Bronchial epithelial cell (primary cell): ENCODE measurements around the gene INPP4B. TPM values are rescaled to one million over a fixed set of nuclear protein-coding genes. Genes with fewer than 3 reads are reported as not detected.

Source experiments
- DNase-seq: peaks from one replicate; pipeline ENCODE4 v3.0.0-alpha.2; 2010; ENCODE audit warnings: low read depth
- FAIRE-seq: peaks from 2 replicates; lab custom pipeline; 2011; peaks lifted over from hg19 to GRCh38; lab: Jason Lieb, UNC
- H3K27me3 ChIP-seq: 2 replicates; pipeline ENCODE4 v1.5.1; 2011; ENCODE audit warnings: low read length; ENCODE audit not compliant: control insufficient read depth, insufficient read depth
- H3K36me3 ChIP-seq: 2 replicates; pipeline ENCODE4 v1.5.1; 2011; ENCODE audit warnings: low read length; ENCODE audit not compliant: control insufficient read depth, insufficient read depth
- H3K4me3 ChIP-seq: 2 replicates; pipeline ENCODE4 v1.5.1; 2011; ENCODE audit warnings: mild to moderate bottlenecking, low read depth, low read length, control low read depth
- total RNA-seq: library from RNA; depleted of rRNA; stranded (reverse); fragments of >200 nt; gene quantifications from 2 replicates; pipeline ENCODE4 v1.2.1, GENCODE V29; 2014
- TF ChIP-seq, protein P1 (sequence below): IDR thresholded peaks from 2 replicates; pipeline ENCODE4 v1.5.1; 2011; ENCODE audit warnings: mild to moderate bottlenecking, moderate library complexity, low read length, control low read depth, inconsistent platforms; ENCODE audit not compliant: insufficient read depth, severe bottlenecking

Gene INPP4B
- total RNA-seq, 1 donor from 2014 or later: 74.8 TPM

DNA sequence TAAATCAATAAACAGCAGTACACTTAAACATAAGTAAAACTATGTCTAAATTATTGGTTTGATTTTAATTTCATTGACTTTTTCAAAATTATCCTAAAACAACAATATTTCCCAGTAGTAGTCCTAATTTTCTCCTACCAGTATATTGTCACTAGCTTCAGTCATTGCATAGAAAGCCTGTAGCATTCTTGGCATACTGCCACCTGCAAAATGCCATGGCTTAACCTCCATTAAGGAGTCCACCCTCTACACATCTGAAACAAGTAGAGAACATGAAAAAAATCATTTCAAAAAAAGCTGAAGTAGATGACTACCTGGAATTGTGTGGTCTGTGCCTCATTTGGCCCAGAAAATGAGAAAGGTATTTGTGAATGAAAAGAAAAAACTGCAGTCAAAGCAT, 348.5 kb downstream of the INPP4B start:
- Histone ChIP-seq H3K27me3 (no peaks in the 10 kb centered on the region), H3K4me3 (no peak overlapping the region), H3K36me3 (no peaks in the 10 kb centered on the region)
- TF ChIP-seq, protein P1, sequence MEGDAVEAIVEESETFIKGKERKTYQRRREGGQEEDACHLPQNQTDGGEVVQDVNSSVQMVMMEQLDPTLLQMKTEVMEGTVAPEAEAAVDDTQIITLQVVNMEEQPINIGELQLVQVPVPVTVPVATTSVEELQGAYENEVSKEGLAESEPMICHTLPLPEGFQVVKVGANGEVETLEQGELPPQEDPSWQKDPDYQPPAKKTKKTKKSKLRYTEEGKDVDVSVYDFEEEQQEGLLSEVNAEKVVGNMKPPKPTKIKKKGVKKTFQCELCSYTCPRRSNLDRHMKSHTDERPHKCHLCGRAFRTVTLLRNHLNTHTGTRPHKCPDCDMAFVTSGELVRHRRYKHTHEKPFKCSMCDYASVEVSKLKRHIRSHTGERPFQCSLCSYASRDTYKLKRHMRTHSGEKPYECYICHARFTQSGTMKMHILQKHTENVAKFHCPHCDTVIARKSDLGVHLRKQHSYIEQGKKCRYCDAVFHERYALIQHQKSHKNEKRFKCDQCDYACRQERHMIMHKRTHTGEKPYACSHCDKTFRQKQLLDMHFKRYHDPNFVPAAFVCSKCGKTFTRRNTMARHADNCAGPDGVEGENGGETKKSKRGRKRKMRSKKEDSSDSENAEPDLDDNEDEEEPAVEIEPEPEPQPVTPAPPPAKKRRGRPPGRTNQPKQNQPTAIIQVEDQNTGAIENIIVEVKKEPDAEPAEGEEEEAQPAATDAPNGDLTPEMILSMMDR: no peak
- FAIRE-seq (no peak), DNase-seq (no peak)

DNA sequence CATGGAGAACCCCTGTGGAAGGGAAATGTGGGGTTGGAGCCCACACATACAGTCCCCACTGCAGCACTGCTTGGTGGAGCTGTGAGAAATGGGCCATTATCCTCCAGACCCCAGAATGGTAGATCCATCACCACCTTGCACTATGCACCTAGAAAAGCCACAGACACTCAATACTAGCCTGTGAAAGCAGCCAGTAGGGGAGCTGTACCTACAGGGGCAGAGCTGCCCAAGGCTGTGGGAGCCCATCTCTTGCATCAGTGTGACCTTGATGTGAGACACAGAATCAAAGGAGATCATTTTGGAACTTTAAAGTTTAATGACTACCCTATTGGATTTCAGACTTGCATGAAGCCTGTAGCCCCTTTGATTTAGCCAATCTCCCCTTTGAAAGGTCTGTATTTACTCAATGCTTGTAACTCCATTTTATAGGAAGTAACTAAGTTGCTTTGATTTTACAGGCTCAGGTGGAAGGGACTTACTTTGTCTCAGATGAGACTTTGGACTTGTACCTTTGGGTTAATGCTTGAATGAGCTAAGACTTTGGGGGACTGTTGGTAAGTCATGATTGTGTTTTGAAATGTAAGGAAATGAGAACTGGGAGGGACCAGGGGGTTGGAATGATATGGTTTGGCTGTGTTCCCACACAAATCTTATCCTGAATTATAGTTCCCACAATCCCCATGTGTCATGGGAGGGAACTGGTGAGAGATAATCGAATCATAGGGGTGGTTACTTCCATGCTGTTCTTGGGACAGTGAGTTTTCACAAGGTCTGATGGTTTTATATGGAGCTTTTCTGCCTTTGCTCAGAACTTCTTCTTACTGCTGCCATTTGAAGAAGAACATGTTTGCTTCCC, 352.6 kb downstream of the INPP4B start:
- FAIRE-seq: no peak

DNA sequence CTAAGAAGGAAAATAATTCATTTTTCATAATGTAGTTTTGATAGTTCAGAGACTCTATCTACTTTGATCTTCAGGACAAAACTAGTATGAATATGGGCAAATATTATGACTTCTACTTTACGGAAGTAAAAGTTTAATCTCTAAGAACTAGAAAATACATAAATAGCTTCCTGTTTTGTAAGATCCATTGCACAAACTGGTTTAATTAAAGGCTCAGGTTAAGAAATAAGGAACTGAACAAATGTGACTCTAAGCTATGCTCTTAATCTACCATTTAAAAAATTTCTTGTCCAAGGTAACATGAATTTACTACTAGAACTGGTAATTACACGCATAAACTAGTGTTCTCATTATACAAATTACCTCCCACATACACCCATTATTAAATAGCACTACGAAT, 360.6 kb downstream of the INPP4B start:
- FAIRE-seq (no peak), DNase-seq (no peak)
- Histone ChIP-seq H3K4me3 (no peak overlapping the region), H3K27me3 (no peaks in the 10 kb centered on the region), H3K36me3 (no peaks in the 10 kb centered on the region)
- TF ChIP-seq, protein P1: no peak

More for the DNA sequence above, 352.6 kb downstream of the INPP4B start:
- H3K4me3 ChIP-seq: no peak overlapping the region
- no peaks in the 10 kb centered on the region for H3K27me3 ChIP-seq
- H3K36me3 ChIP-seq: no peaks in the 10 kb centered on the region
- peak; percentile 40 for DNase-seq
- TF ChIP-seq, protein P1: no peak

DNA sequence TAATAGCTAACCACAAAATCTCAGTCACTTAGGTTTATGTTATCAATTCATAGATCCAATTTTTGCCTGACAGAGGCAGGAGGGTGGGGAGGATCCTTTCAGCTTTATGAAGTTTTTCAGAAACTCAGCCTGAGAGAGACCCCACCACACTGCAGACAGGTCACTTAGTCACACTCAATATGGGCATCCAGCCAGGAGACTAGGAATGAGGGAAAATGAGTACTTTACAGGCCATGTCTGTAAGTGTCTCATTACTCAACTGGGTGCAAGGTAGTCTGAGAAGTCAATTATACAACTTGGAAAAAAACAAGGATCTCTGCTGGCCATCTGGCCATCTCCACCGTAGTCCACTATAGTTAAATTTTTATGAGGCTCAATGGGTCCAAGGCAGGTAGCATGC, 365.9 kb downstream of the INPP4B start:
- TF ChIP-seq, protein P1: no peak
- FAIRE-seq (no peak), DNase-seq (peak; percentile 37)
- Histone ChIP-seq H3K4me3 (no peak overlapping the region), H3K36me3 (no peaks in the 10 kb centered on the region), H3K27me3 (no peaks in the 10 kb centered on the region)

DNA sequence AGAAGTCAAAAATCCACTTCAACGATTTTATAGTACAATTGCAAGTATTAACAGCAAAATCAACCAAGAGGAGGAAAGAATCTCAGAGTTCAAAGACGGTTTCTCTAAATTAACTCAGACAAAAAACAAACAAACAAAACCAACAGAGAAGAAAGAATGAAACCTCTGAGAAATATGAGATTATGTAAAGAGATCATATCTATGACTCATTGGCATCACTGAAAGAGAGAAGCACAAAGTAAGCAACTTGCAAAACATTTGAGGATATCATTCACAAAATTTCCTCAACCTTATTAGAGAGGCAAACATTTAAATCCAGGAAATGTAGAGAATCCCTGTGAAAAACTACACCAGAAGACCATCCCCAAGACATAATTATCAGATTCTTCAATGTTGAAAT, 370.4 kb downstream of the INPP4B start:
- Histone ChIP-seq H3K4me3 (no peak overlapping the region), H3K27me3 (no peaks in the 10 kb centered on the region), H3K36me3 (no peaks in the 10 kb centered on the region)
- DNase-seq (peak; percentile 91), FAIRE-seq (no peak)
- TF ChIP-seq, protein P1: no peak
